ENCODE results near the gene PBLD.
"Not testable (repeated sequence)": the region's sequence is repeated elsewhere in the genome, so short reads cannot be mapped to it uniquely, and the experiment has no call there.

PBLD gene

GRCh38 chr10:68330852-68331454 is 1.8 kb downstream of the PBLD start:
- FAIRE-seq = no peak

- FAIRE-seq = no peak
Measured at GRCh38 chr10:68329506-68329861, 3.2 kb downstream of the PBLD start.

GRCh38 chr10:68327889-68328786 is 4.6 kb downstream of the PBLD start:
- peak; percentile 93 for FAIRE-seq

- FAIRE-seq = not testable (repeated sequence)
Measured at GRCh38 chr10:68324396-68324795, 8.3 kb downstream of the PBLD start.

GRCh38 chr10:68318331-68319059 is 14.2 kb downstream of the PBLD start:
- no peak for FAIRE-seq

GRCh38 chr10:68315582-68315981 is 17.1 kb downstream of the PBLD start:
- FAIRE-seq = no peak

GRCh38 chr10:68314930-68315329 is 17.8 kb downstream of the PBLD start:
- not testable (repeated sequence) for FAIRE-seq

GRCh38 chr10:68310531-68310930 is 22.2 kb downstream of the PBLD start:
- FAIRE-seq = no peak

- no peak for FAIRE-seq
Measured at GRCh38 chr10:68305854-68306253, 26.9 kb downstream of the PBLD start.

GRCh38 chr10:68303849-68304412 is 28.8 kb downstream of the PBLD start:
- peak; percentile 62 for FAIRE-seq

- FAIRE-seq = no peak
Measured at GRCh38 chr10:68302871-68303270, 29.9 kb downstream of the PBLD start.

GRCh38 chr10:68302503-68302823 is 30.3 kb downstream of the PBLD start:
- FAIRE-seq = no peak

GRCh38 chr10:68301790-68302502 is 30.8 kb downstream of the PBLD start:
- FAIRE-seq = peak; percentile 94

GRCh38 chr10:68301301-68301700 is 31.4 kb downstream of the PBLD start:
- no peak for FAIRE-seq

GRCh38 chr10:68296843-68297663 is 35.7 kb downstream of the PBLD start:
- no peak for FAIRE-seq

GRCh38 chr10:68290736-68291135 is 42.0 kb downstream of the PBLD start:
- no peak for FAIRE-seq

GRCh38 chr10:68288717-68289116 is 44.0 kb downstream of the PBLD start:
- FAIRE-seq = no peak

- FAIRE-seq = no peak
Measured at GRCh38 chr10:68284062-68285001, 48.4 kb downstream of the PBLD start.

GRCh38 chr10:68280758-68281157 is 52.0 kb downstream of the PBLD start:
- FAIRE-seq = no peak

- FAIRE-seq = not testable (repeated sequence)
Measured at GRCh38 chr10:68278906-68279753, 53.6 kb downstream of the PBLD start.

Measured in islet of Langerhans (tissue), 1 donor.